Naive thymus-derived CD8-positive, alpha-beta T cell (primary cell): ENCODE data around the gene LRRC4C. TPM values are rescaled to one million over a fixed set of nuclear protein-coding genes. Genes with fewer than 3 reads are reported as not detected.

Experiments
- ATAC-seq, 2 donors: fragments of 150-1000 bp; cut with Tn5 transposase in 1 of 2; sonication (Bioruptor Pico), chemical (Tn5 transposase) in 1 of 2; 1 replicate in 1 of 2; 2 replicates in 1 of 2; pipeline ENCODE4 v1.10.0; 2021; ENCODE audit warnings: mild to moderate bottlenecking in 2 of 2, moderate library complexity in 2 of 2
- POLR2A ChIA-PET: fragments of 350-600 bp; sonication (Branson Sonifier 250); formaldehyde crosslinking; loops from one replicate; lab custom pipeline; 2021; ENCODE audit warnings: antibody characterized with exemption; lab: Charles Lee
- DNase-seq, 10 donors: peaks; one replicate each; pipeline versions ENCODE4 v3.0.0 to v3.0.0-alpha.2; 2020 to 2022
- H3K27ac Mint-ChIP-seq, 10 donors: one replicate each; pipeline ENCODE4 v1.8.0; 2020 to 2022; ENCODE audit warnings: mild to moderate bottlenecking in 10 of 10, mixed read lengths in 10 of 10, moderate library complexity in 4 of 10, inconsistent platforms in 1 of 10
- H3K27me3 Mint-ChIP-seq, 5 donors: one replicate each; pipeline ENCODE4 v1.8.0; 2021 to 2022; ENCODE audit warnings: mixed read lengths in 5 of 5
- H3K36me3 Mint-ChIP-seq, 3 donors: one replicate each; pipeline ENCODE4 v1.8.0; 2020 to 2022; ENCODE audit warnings: mixed read lengths in 3 of 3, mild to moderate bottlenecking in 2 of 3, inconsistent platforms in 1 of 3
- H3K4me1 Mint-ChIP-seq, 4 donors: one replicate each; pipeline ENCODE4 v1.8.0; 2021 to 2022; ENCODE audit warnings: mixed read lengths in 4 of 4
- H3K4me3 Mint-ChIP-seq, 10 donors: one replicate each; pipeline ENCODE4 v1.8.0; 2020 to 2022; ENCODE audit warnings: mild to moderate bottlenecking in 10 of 10, mixed read lengths in 10 of 10, moderate library complexity in 6 of 10, inconsistent platforms in 1 of 10
- H3K9me3 Mint-ChIP-seq, 9 donors: one replicate each; pipeline ENCODE4 v1.8.0; 2020 to 2022; ENCODE audit warnings: mixed read lengths in 9 of 9, mild to moderate bottlenecking in 3 of 9, inconsistent platforms in 1 of 9, moderate library complexity in 1 of 9
- polyA plus RNA-seq, 3 donors: library from polyadenylated mRNA; unstranded; fragments of 300-500 nt; fragmentation: Illumina TruSeq; gene quantifications; one replicate each; pipeline ENCODE4 v1.2.3, GENCODE V29; 2021
- total RNA-seq, 8 experiments: library from RNA in 2 of 8; stranded (reverse) in 2 of 8; gene quantifications; one replicate each; pipeline ENCODE4 v1.2.3 and lab custom pipeline; 2021 to 2026

Gene LRRC4C
- total and polyA plus RNA-seq, 5 experiments from 2014 or later = not detected

DNA sequence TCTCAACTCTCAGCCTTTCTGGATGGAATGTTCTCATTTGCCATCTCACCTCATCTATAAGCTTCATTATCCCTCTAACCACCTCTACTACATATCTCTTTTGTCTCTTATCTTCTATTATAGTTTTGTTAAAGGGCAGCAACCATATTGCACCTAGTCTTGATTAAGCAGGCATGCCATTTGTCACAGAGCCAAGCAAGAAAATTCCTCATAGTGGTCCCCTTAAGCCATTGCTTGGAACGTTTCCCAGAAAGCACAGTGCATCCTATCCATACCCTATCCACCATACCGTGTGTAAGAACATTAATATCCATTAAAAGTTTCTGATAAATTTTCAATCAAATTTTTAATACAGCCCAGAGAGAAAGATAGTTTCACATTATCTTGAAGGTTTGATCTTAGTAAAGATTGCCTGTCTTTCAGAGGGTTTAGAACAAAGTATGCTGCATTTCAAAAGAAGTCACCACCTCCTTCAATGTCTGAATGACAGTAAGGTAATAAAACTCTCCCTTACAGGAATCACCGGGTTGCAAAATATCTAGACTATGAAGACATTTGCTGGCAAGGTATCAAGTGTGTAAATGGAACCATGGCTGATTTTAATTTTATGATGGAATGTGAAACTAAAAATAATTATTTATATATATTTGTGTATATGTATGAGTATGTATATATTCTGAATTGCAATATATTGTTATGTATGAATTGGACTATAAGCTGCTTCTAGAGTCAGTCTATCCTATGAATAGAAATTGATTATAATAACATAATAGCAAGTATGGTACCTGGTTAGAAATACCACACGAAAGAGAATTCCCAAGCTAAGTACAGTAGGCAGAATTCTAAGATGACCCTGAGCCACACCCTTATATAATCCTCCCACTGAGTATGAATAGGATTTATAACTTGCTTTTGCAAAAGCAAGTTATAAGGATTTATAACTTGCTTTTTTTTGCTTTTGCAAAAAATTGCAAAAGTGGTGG, 1296.3 kb downstream of the LRRC4C start:
- Mint-ChIP-seq H3K27ac (no peak overlapping the region), H3K4me3 (no peak overlapping the region), H3K4me1 (no peaks in the 10 kb centered on the region), H3K27me3 (no peaks in the 10 kb centered on the region), H3K36me3 (no peaks in the 10 kb centered on the region), H3K9me3 (peaks cover 0 to 19% (median 10%) of the 10 kb centered on the region in 9 donors)
- DNase-seq = no peak
- POLR2A ChIA-PET = no interaction called here
- no peak for ATAC-seq

DNA sequence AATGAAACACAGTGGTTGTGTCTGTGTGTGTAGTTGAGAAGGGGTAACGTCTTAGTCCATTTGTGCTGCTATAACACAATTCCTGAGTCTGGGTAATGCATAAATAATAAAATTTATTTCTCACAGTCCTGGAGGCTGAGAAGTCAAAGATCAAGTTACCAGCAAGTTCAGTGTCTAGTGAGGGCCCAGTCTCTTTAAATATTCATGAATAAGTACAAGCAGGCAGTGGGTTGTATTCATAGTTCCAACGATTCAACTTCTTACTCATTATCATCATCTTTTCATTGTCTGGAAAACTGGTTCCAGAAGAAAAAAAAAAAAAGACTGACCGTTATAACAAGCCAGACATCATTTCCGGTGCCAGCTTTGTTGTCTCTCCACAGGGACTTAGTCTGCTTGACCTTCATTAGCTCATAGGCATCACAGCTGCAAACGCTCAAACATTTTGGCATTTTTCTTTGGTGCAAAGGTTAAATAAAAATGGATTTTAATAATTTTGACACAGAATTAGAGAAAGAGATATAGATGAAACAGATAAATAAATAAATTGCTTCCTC, 1297.5 kb downstream of the LRRC4C start:
- no peaks in the 10 kb centered on the region for H3K27me3 Mint-ChIP-seq
- no peak overlapping the region for H3K27ac Mint-ChIP-seq
- no peak for ATAC-seq
- no peak overlapping the region for H3K4me3 Mint-ChIP-seq
- no peak for DNase-seq
- peaks cover 0 to 31% (median 11%) of the 10 kb centered on the region in 9 donors for H3K9me3 Mint-ChIP-seq
- POLR2A ChIA-PET = no interaction called here
- no peaks in the 10 kb centered on the region for H3K4me1 Mint-ChIP-seq
- H3K36me3 Mint-ChIP-seq = no peaks in the 10 kb centered on the region

DNA sequence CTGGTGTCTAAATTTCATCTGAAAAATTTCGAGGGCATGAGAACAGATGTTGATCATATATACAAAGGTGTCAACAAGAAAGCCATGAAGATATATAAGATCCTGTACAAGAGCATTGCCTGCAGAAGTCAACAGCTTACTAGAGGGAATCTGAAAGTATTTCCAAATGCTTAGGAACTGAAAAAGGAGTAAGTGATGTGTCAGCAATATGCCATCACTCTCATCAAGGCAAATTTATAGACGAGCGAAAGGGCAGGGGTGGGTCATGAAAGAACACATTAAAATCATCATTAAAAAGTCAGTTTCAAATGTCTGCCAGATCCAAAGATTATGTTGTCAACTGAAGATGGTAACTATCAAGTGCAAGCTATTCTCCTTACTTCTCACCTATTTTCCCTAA, 1299.0 kb downstream of the LRRC4C start:
- Mint-ChIP-seq H3K4me1 (no peaks in the 10 kb centered on the region), H3K4me3 (no peak overlapping the region), H3K36me3 (peaks cover 0 to 6% (median 0%) of the 10 kb centered on the region in 3 donors), H3K9me3 (peaks cover 0 to 36% (median 19%) of the 10 kb centered on the region in 9 donors), H3K27ac (no peak overlapping the region), H3K27me3 (no peaks in the 10 kb centered on the region)
- POLR2A ChIA-PET = no interaction called here
- DNase-seq (no peak), ATAC-seq (no peak)

DNA sequence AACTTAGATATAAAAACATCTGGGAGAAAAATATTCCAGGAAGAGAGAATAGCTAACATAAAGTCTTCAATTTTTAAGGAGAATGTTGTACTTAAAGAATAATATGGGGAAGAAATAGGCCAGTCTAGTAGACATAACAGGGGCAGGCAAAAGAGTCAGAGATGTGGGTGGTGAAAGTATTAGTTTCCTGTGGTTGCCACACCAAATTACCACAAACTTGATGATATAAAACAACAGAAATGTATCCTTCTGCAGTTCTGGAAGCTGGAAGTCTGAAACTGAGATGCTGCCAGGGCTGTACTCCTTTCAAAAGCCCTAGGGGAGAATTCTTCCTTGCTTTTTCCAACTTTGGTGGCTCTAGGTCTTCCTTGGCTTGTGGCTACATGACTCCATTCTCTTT, 1309.7 kb downstream of the LRRC4C start:
- H3K27me3 Mint-ChIP-seq = no peaks in the 10 kb centered on the region
- POLR2A ChIA-PET = no interaction called here
- H3K4me3 Mint-ChIP-seq = no peak overlapping the region
- peaks cover 2 to 35% (median 20%) of the 10 kb centered on the region in 9 donors for H3K9me3 Mint-ChIP-seq
- no peaks in the 10 kb centered on the region for H3K4me1 Mint-ChIP-seq
- H3K27ac Mint-ChIP-seq = no peak overlapping the region
- DNase-seq = no peak
- ATAC-seq = no peak
- no peaks in the 10 kb centered on the region for H3K36me3 Mint-ChIP-seq

DNA sequence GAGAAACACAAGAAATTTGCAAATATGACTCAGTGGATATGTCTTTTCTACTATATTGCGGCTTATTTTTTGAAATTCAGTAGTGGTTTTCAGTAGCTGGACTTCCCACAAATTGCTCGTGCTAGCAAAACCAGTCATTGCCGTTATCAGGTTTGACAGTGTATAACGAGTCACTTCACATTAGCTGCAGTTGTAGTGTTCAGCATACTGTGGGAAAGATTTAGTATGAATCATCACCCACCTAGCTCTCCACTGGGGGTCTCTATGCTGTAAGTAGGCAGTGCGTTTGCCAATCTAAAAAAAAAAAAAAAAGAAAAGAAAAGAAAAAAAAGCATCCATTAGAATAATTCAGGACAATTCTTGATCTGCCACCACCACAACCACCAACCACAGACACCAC, 1318.9 kb downstream of the LRRC4C start:
- no peak for ATAC-seq
- Mint-ChIP-seq H3K27me3 (no peaks in the 10 kb centered on the region), H3K9me3 (peaks cover 8 to 42% (median 15%) of the 10 kb centered on the region in 9 donors), H3K36me3 (no peaks in the 10 kb centered on the region), H3K4me3 (no peak overlapping the region), H3K4me1 (no peaks in the 10 kb centered on the region), H3K27ac (no peak overlapping the region)
- DNase-seq = no peak
- POLR2A ChIA-PET = no interaction called here

DNA sequence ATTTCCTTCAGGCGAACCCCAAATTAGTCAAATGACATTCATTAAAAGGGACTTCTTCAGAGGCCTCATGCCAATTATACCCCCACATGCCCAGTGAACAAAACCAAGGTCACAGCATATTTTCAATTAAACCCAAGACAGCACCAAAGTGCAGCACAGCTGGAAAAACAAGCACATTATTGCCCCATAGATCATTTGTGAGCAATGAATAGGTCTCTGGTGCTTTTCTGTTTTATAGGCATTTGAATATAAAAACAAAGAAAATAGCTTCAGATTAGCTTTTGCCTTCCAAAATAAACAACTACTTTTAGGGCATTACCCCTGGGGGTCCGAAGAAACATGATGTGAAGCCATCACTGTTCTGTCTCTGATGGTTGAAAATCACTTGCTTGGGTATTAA, 1319.9 kb downstream of the LRRC4C start:
- ATAC-seq (no peak), DNase-seq (no peak)
- Mint-ChIP-seq H3K36me3 (no peaks in the 10 kb centered on the region), H3K9me3 (peaks cover 8 to 42% (median 15%) of the 10 kb centered on the region in 9 donors), H3K27me3 (no peaks in the 10 kb centered on the region), H3K27ac (no peak overlapping the region), H3K4me1 (no peaks in the 10 kb centered on the region), H3K4me3 (no peak overlapping the region)
- POLR2A ChIA-PET = no interaction called here

DNA sequence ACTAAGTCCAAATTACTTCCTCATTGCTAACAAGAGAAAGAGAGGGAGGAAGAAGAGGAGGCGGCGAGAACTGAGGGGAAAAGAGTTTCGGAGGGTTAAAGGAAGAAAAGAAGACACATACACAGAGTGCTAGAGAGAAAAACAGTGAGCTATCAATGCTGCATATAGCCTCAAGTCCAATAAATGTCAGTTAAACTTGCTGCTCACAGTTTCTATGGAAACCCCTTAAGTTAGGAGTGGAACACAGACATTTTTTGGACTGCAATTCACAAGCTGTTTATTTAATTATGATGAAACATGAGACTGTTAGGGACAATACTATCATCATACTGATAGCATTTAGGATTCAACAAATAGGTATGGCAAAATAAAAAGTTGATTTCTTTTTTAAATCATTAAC, 1320.4 kb downstream of the LRRC4C start:
- H3K36me3 Mint-ChIP-seq = no peaks in the 10 kb centered on the region
- no peak overlapping the region for H3K27ac Mint-ChIP-seq
- POLR2A ChIA-PET = no interaction called here
- peaks cover 8 to 41% (median 15%) of the 10 kb centered on the region in 9 donors for H3K9me3 Mint-ChIP-seq
- no peak overlapping the region for H3K4me3 Mint-ChIP-seq
- no peaks in the 10 kb centered on the region for H3K27me3 Mint-ChIP-seq
- no peak for DNase-seq
- ATAC-seq = no peak
- H3K4me1 Mint-ChIP-seq = no peaks in the 10 kb centered on the region

DNA sequence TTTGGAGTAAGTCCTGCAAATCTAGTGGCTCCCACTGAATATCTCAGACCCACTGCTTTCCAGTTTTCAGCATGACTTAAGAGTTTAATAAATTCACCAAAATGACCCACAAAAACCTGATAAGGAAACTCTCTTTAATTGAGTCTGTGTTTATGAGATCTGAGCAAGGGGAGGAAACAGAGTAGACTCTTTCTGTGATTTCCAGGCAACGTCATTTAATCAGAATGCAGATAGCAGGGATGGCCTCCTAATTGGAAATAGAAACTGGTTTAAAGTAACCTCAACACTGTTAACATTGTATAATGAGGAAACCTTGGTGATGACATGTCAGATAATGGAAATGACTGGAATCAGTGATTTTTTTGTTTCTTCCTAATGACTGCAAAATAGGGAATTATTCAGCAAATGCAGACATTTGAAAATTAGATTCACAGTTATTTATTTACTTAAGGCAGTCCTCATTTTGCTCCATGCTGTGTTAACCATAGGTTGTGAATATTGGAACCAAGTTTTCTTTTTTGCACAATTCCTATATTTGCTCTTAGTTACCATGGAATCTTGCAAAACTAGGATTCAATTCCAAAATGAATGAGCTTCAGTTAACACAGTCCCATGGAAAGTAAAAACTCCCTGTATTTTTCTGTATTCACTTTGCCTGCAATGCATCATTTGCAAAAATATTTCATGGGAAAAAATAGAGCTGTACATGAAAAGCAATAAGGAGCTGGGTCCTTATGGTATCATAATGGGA, 1324.5 kb downstream of the LRRC4C start:
- Mint-ChIP-seq H3K4me1 (no peaks in the 10 kb centered on the region), H3K9me3 (peaks cover 0 to 35% (median 9%) of the 10 kb centered on the region in 9 donors), H3K27me3 (no peaks in the 10 kb centered on the region), H3K36me3 (no peaks in the 10 kb centered on the region), H3K27ac (no peak overlapping the region), H3K4me3 (no peak overlapping the region)
- DNase-seq (no peak), ATAC-seq (no peak)
- POLR2A ChIA-PET = no interaction called here

DNA sequence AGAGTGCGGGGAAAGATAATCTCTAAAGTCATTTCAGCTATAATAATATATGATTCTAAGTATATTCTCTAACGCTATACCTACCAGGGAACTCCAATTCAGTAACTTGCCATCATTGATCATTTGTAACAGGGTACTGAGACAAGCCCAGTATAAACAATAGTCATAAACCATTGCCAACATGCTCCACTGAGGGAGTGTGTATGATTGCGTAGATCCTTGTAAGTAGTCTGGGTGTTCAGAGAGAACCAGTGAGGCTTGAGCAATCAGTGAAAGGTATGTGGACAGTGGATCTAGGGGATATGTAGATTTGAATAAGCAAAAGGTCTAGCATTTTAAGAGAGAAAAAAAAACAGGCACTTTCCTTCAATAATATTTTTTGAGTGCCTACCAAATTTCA, 1326.0 kb downstream of the LRRC4C start:
- POLR2A ChIA-PET = no interaction called here

DNA sequence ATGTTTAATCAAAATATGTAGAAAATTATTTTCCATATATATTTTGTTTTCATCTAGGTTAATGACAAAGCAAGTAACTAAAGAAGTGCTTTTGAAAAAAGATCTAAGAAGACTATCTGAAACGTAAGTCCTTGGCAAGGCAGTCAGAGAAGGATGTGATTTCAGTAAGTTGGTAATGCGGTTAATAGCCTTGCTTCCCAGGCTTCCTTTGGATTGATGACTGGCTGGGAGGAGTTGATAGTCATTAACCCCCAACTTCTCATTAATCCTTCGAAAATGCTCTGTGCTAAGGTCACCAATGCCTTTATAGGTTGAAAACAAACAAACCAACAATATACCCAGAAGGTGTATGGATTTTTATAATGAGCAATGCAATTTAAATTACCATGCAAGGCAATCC, 1326.5 kb downstream of the LRRC4C start:
- DNase-seq (no peak), ATAC-seq (no peak)
- Mint-ChIP-seq H3K4me1 (no peaks in the 10 kb centered on the region), H3K9me3 (peaks cover 0 to 36% (median 8%) of the 10 kb centered on the region in 9 donors), H3K27me3 (no peaks in the 10 kb centered on the region), H3K27ac (no peak overlapping the region), H3K4me3 (no peak overlapping the region), H3K36me3 (no peaks in the 10 kb centered on the region)
- POLR2A ChIA-PET = no interaction called here

More for the DNA sequence above, 1326.0 kb downstream of the LRRC4C start:
- H3K4me1 Mint-ChIP-seq = no peaks in the 10 kb centered on the region
- H3K4me3 Mint-ChIP-seq = no peak overlapping the region
- H3K27me3 Mint-ChIP-seq = no peaks in the 10 kb centered on the region
- H3K9me3 Mint-ChIP-seq = peaks cover 0 to 35% (median 8%) of the 10 kb centered on the region in 9 donors
- DNase-seq (no peak), ATAC-seq (no peak)
- H3K36me3 Mint-ChIP-seq = no peaks in the 10 kb centered on the region
- no peak overlapping the region for H3K27ac Mint-ChIP-seq

DNA sequence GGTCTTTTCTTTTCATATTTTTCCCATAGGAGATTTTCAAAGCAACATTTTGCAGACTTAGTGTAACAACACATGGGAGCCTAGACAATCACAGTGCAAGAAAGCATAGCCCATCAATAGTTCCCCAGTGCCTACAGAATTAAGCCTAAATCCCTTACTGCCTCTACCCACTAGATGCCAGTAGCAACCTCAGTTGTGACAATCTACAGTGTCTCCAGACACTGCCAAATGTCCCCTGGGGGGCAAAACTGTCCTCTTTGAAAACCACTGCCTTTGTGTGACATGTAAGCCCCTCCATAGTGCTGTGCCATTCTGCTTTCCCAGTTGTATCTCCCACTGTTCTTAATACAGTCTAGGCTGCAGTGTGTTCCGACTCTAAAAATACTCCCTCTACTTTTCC, 1329.0 kb downstream of the LRRC4C start:
- no peaks in the 10 kb centered on the region for H3K4me1 Mint-ChIP-seq
- no peak overlapping the region for H3K4me3 Mint-ChIP-seq
- H3K27ac Mint-ChIP-seq = no peak overlapping the region
- ATAC-seq (no peak), DNase-seq (no peak)
- peaks cover 3 to 36% (median 6%) of the 10 kb centered on the region in 9 donors for H3K9me3 Mint-ChIP-seq
- H3K36me3 Mint-ChIP-seq = no peaks in the 10 kb centered on the region
- no peaks in the 10 kb centered on the region for H3K27me3 Mint-ChIP-seq
- POLR2A ChIA-PET = no interaction called here

DNA sequence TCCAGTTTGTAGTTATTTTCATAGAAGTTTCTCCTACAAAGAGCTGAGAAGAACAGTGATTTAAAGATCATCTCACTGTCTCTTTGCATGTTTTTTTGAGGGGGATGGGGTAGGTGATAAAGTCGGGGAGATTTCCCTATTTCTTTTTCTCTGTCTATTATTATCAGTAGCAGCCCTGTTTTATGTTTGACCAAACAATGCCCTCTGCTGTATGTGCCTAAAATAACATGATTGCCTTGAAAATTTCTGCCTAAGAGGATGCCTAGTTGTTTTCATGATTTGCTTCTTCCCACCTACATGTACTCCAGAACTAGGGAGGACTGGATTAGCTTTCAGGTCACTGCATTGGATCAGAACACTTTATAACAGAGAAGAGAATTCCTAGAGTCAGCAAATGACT, 1330.2 kb downstream of the LRRC4C start:
- H3K4me1 Mint-ChIP-seq = no peaks in the 10 kb centered on the region

DNA sequence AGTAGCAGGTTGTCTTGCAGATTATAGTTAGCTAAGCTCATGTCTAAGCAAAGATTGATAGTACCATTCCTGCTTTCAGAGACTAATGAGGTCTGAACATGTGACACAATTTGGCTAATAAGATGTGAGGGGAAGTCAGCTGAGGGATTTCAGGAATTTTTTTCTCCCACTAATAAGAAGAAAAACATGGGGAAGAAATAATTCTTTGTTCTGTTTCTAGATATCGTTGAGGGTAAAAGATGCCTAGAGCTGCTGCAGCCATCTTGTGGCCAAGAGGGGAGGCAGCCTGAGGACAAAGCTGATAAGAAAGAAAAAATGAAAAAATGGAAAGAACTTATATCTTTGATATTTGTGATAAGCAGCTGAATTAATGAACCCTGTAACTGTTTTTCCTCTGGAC, 1334.4 kb downstream of the LRRC4C start:
- no peaks in the 10 kb centered on the region for H3K4me1 Mint-ChIP-seq

More for the DNA sequence above, 1330.2 kb downstream of the LRRC4C start:
- Mint-ChIP-seq H3K27me3 (no peaks in the 10 kb centered on the region), H3K36me3 (no peaks in the 10 kb centered on the region), H3K27ac (no peak overlapping the region), H3K4me3 (no peak overlapping the region), H3K9me3 (peaks cover 4 to 42% (median 8%) of the 10 kb centered on the region in 9 donors)
- no peak for ATAC-seq
- no peak for DNase-seq
- POLR2A ChIA-PET = no interaction called here

More for the DNA sequence above, 1334.4 kb downstream of the LRRC4C start:
- DNase-seq (no peak), ATAC-seq (no peak)
- Mint-ChIP-seq H3K9me3 (peaks cover 0 to 37% (median 10%) of the 10 kb centered on the region in 9 donors), H3K4me3 (no peak overlapping the region), H3K36me3 (no peaks in the 10 kb centered on the region), H3K27ac (no peak overlapping the region), H3K27me3 (no peaks in the 10 kb centered on the region)
- POLR2A ChIA-PET = no interaction called here
